ENCODE data around the gene PITPNB.

The PITPNB gene

DNA sequence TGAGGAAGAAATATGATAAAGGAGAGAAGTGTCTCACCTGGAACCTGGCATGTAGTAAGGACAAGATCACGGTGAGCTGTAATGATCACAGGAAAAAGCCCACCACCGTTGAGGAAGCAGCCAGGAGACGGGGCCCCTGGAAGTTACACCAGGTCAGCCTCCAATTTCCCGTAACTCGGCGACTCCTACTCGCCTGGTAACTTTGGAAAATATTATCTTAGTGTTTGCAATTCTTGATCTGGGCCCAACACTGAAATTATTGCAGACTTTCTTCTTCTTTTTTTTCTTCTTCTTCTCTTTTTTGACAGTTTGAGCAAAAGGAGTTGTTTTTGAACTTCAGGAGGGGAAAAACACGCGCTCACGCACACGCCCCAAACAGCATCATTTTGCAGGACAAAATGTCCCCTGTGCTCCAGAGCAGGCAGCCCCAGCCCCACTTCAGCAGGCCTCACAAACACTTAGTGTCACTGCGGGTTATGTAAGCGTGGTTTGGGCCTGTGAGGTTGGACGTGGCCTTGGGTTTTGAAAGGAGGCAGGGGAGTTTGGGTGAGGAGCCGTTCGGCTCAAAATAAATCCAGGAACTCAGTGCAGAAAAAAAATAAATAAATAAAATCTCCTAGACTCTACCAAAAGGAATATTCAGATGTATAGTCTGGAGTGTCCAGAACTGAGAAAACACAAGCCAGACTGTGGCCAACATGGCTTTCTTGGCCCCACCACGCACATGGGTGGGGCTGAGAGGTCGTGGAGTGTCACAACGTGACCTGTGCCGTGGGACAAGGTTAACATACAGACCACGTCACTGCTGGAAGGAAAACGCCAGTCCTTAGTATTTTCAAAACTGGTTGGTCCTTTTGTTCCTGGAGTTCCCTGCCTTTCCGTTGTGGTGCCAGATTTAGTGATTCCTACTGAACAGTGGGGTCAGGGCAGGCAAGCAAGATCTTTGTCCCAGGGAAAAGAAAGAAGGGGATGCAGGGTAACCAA lies 91.2 kb downstream of the PITPNB start:
- no peak for DNase-seq

DNA sequence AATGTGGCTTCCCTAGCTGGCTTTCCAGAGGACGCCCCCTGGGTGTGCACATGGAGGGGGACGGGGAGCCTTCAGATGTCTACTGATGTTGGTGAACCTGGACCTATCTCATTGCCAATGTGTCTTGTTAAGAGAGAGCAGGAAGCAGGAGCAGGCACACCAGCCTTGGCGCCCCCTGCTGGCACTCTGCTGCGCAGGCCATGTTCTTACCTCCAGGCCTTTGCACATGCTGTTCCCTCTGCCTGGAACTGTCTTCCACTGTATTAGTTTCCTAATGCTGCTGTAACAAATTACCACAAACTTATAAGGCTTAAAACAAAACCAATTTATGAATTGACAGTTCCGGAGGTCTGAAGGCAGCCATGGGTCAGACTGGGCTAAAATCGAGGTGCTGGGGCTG lies 93.9 kb downstream of the PITPNB start:
- no peak for DNase-seq

DNA sequence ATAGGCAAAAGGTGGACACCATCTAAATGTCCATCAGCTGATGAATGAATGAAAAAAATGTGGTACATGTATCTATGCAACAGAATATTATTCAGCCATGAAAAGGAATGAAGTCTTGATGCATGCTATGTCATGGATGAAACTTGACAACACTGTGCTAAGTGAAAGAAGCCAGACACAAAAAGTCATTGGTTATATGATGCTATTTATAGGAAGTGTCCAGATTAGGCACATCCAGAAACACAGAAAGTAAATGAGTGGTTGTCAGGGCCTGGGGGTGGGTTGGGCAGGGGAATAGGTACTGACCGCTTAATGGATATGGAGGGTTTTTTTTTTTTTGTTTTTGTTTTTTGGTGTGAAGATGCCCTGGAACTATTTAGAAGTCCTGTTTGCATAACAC lies 95.8 kb downstream of the PITPNB start:
- DNase-seq: no peak

GRCh38 chr22:27820896-27821866 lies 97.9 kb downstream of the PITPNB start:
- no peak for DNase-seq

DNA sequence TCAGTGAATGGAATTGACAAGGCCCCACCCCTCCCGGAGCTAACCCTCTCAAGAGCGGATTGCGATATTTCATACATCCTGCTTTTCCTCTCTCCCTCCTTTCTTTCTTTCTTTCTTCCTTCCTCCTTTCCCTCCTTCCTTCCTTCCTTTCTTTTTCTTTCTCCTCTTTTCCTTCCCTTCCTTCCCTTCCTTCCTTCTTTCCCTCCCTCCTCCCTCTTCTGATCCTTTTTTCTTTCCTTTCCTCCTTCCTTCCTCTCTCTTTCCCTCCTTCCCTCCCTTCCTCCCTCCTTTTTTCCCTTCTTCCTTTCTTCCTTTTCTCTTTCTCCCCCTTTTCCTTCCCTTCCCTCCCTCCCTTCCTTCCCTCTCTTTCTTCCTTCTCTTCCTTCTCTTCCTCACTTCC lies 102.5 kb downstream of the PITPNB start:
- no peak for DNase-seq

GRCh38 chr22:27815826-27816530 lies 103.1 kb downstream of the PITPNB start:
- no peak for DNase-seq

GRCh38 chr22:27814993-27815392 lies 104.1 kb downstream of the PITPNB start:
- no peak for DNase-seq

DNA sequence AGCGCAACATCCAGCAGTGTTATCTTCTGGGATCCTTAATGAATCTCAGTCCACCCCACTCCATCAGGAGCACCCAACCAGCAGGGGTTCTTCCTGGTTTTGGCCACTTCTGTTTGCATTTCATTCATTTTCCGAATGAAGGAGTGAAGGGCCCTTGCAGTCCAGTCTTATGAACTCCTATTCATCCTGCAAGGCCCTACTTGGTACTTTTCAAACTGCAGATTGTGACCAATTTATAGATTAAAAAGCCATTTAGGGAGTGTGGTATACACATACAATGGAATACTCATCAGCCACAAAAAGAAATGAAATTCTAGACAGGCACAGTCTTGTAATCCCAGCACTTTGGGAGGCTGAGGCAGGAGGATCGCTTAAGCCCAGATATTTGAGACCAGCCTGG lies 107.3 kb downstream of the PITPNB start:
- no peak for DNase-seq

- peak; percentile 63 for DNase-seq
These were observed 108.4 kb downstream of the PITPNB start for GRCh38 chr22:27810609-27811151.

DNA sequence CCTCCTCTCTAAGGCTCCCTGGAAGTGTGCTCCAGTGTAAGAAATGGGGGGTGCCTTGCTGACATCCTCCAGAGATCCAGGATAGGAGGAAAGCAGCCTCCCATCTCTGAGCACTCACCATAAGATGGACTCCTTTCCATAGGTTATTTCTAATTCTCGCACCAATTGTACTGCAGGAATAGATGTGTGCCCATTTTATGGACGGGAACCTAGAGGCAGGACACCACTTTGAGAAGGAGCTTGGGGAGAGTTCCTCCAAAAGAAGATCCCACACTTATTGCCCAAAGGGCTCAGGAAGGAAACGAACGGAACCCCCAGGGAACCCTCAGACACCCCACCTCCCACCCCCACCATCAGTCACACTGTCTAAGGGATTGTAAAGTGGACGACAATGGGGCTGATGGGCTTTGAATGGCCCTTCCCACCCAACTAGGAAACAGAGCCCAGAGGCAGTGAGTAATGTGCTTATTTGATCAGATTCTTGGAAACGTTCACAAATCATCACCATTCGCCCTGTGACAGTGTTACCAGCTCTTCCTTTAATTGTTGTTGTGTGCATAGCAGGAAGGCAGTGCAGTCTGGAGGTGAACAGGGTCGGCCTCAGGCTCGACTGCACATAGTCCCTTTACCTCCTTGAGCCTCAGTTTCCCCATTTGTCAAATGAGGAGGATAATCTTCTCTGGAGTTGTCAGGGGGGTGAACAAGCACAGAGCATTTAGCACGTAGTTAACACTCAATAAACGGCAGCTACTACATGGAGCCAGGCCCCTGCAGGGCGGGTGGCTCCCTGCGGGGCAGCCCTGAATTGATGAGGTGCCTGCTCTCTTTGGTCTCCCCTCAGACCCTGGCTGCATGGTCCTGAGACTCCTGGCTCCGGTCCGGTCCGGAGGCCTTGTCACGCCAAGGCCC lies 109.1 kb downstream of the PITPNB start:
- no peak for DNase-seq

GRCh38 chr22:27809226-27809603 lies 109.8 kb downstream of the PITPNB start:
- no peak for DNase-seq

DNA sequence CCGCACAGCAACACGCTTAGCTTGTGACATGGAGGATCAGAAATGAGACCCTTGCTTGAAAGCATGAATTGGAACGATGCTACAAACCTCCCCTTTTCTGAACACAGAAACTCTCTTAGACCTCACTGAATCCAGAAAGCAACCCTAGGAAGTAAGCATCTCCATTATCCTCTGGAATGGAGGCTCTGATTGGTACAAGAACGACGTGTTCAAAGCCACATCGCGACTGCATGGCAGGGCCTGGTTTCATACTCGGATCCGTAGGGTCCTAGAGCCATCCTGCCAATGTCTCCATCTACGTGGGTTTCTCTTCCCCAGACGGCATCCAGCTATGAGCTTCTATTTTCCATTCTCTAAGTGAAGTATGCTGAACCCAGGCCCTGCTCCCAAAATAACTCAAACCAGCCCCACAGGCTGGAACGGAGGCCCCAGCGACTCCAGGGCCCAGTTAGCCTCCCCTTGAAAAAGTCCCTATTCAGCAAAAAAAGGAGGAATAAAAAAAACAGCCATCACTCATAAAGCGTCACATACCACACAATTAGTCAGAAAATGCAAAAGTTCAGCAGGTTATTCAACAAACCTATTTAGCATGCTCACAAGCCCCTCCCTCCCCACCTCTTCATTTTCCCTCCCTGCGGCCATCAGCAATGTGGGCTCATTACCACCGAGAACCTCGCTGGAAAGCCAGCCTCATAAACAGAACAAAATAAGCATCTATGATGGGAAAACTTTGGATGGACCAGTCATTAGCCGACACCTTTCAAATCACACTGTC lies 110.4 kb downstream of the PITPNB start:
- no peak for DNase-seq

- no peak for DNase-seq
These were observed 113.2 kb downstream of the PITPNB start for GRCh38 chr22:27805841-27806240.

DNA sequence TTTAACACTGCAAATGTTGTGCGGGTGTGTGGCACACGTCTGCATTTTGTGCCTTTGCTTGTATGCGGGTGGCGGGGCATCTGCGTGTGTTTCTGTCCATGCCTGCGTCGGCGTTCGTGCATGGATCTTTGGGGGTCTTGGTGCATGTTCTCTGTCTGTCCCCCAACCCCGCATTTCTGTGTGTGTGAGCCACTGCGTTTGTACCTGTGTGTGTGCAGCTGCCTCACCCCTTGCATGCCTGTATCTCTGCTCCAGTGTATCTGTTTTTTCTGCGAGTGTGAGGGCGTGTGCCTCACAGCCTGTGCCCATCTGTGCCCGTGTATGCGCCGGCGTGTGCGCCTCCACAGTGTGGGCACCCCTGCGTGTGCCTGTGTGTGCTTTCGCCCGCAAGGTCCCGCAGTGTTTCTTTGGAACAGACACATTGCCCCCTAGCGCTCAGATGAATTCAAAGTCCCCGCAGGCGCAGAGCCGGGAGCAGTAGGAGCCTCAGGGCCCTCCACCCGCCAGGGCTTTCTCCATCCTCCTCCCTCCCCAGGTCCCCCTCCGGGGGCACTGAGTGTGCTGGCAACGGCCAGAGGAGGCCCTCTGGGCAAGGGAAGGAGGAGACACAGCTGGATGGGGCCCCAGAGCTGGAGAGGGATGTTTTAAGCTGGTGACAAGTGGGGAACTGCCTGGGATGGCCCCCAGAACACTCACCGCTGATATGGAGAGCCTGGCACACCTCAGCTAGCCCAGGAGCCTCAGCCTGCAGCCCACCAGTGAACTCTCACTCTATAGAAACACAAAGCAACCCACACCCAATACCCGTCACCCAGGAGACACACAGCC lies 114.4 kb downstream of the PITPNB start:
- peak; percentile 63 for DNase-seq

- DNase-seq: no peak
These were observed 115.1 kb downstream of the PITPNB start for GRCh38 chr22:27803841-27804415.

DNA sequence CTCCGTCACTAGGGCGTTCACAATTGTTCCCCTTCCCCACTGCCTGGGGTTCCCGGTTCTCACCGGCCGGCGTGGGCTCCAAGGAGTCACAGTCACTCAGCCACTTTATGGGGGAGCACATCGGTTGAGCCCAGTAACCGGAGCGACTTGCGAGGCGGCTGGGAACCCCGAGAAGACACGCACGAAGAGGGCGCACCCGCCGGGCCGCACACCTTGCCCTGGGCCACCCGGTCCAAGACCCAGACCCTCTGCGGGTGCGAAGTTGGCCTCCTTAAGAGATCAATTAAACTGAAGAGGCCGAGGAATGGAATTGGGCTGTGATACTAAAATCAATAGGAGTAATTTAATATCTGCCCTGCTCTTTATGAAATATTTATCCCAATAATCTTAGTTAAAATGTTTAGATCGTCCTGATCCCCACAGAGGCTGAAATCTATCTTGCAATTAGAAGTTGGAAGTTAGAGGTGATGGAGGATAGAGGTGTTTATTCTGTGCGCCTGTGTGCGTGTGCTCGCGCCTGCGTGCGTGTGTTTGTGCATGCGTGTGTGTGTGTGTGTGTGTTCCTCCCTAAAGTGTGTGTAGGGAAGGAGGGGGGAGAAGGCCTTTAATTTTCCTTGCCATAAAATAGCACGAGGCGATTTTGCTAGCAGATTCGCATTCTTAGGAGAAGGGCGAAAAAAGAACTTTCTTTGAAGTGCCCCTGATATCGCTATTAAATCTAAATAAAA lies 116.5 kb downstream of the PITPNB start:
- no peak for DNase-seq
